Measurements from ENCODE around the gene LRRC8C. TPM values are rescaled to one million over a fixed set of nuclear protein-coding genes. Genes with fewer than 3 reads are reported as not detected.
A peak's percentile ranks its signal among the peaks of the same experiment; 100 is the strongest.

The LRRC8C gene
- total and polyA plus RNA-seq, 2 experiments from 2014 or later = 0.89 to 3.9 TPM

- no peaks in the 10 kb centered on the region for H3K36me3 ChIP-seq (ENCODE audit: insufficient read depth)
- Mint-ChIP-seq H3K27me3 (ENCODE audit: insufficient read depth, low read depth, poor library complexity) (peaks cover 20% of the 10 kb centered on the region), H3K36me3 (ENCODE audit: low read depth) (no peaks in the 10 kb centered on the region), H3K27ac (no peak overlapping the region), H3K9me3 (no peaks in the 10 kb centered on the region), H3K4me3 (peak overlapping the region; percentile 80; the same call in 2 of the 3 replicates), H3K4me1 (peaks cover 19% of the 10 kb centered on the region)
- peaks cover 4% of the 10 kb centered on the region for H3K4me1 ChIP-seq (ENCODE audit: insufficient read depth)
- peaks cover 36% of the 10 kb centered on the region for H3K27me3 ChIP-seq (ENCODE audit: insufficient read depth)
- DNase-seq (ENCODE audit: low spot score) (no peak), ATAC-seq (peak; percentile 12)
- peak overlapping the region; percentile 90 for H3K4me3 ChIP-seq
- no peaks in the 10 kb centered on the region for H3K9me2 ChIP-seq (ENCODE audit: insufficient read depth)
- no peak for TF ChIP-seq ZNF331 (CRISPR knock-in tag; IDR thresholded peaks at IDR 0.05; ENCODE audit: low read depth)
- no peak for TF ChIP-seq CREB1 (CRISPR knock-in tag; IDR thresholded peaks at IDR 0.05; ENCODE audit: low read depth)
- TF ChIP-seq ZNF462 (CRISPR knock-in tag; IDR thresholded peaks at IDR 0.05) = no peak
- TF ChIP-seq EZH2phosphoT487 (IDR thresholded peaks at IDR 0.05; ENCODE audit: unreplicated experiment) = no peak
- H3K4me2 ChIP-seq = peak overlapping the region; percentile 94
- no peaks in the 10 kb centered on the region for H4K20me1 ChIP-seq (replicated peaks; ENCODE audit: insufficient read depth)
- 0 out of 2 replicates have a peak, but pooled peaks cover 8% of the 10 kb centered on the region for H3F3A ChIP-seq (replicated peaks; ENCODE audit: low read depth)
- peak overlapping the region; percentile 100 for H2AFZ ChIP-seq
- no peak overlapping the region for H3K27ac ChIP-seq (ENCODE audit: low read depth)
- no peaks in the 10 kb centered on the region for H3K79me2 ChIP-seq (replicated peaks; ENCODE audit: insufficient read depth)
Measured at GRCh38 chr1:89762386-89762778, 129.5 kb downstream of the LRRC8C start.

Measured in GM23338 (cell line).